AG09309 (cell line): ENCODE data around the gene OBSCN.

Experiments used
- DNase-seq: peaks from one replicate; pipeline ENCODE4 v3.0.0-alpha.2; 2010; ENCODE audit warnings: low read depth
- H3K4me3 ChIP-seq: 2 replicates; pipeline ENCODE4 v1.5.1; 2011; ENCODE audit warnings: mild to moderate bottlenecking, low read depth, low read length, moderate library complexity; ENCODE audit not compliant: control insufficient read depth
- TF ChIP-seq, protein P1 (sequence below): IDR thresholded peaks from 2 replicates; pipeline ENCODE4 v1.5.1; 2011; ENCODE audit warnings: mild to moderate bottlenecking, low read depth, low read length, inconsistent platforms; ENCODE audit not compliant: insufficient read depth, control insufficient read depth; ENCODE audit errors: missing control alignments

Gene OBSCN

DNA sequence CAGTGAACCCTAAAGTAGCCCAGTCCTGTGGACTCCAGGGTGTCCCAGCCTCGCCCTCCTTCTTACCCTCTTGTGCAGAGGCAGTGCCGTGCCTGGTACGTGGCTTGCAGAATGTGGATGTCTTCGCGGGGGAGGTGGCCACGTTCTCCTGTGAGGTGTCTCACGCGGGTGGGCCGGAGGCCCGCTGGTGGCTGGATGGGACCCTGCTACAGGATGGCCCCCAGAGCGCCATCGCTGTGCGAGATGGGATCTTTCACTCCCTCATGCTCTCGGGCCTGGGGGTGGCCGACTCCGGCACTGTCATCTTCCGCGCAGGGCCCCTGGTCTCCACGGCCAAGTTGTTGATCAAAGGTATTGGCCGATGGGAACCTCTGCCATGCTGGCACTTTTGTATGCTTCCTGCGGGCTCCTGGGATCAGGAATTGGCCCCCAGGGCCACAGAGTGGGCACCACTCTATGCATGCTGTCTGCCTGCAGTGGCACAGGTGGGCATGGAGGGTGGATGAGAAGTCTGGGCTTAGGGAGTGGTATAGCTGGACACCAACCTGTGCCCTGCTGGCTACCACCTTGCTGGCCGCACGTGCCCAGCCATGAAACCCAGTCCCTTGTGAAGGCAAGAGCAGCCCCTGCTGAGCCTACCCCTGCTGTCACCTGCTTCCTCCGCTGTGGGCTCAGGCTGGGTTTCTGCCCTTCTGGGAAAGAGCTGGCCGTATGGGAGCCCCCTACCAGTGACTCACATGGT lies 105.9 kb downstream of the OBSCN start:
- no peak for DNase-seq
- no peak overlapping the region for H3K4me3 ChIP-seq
- TF ChIP-seq, protein P1, sequence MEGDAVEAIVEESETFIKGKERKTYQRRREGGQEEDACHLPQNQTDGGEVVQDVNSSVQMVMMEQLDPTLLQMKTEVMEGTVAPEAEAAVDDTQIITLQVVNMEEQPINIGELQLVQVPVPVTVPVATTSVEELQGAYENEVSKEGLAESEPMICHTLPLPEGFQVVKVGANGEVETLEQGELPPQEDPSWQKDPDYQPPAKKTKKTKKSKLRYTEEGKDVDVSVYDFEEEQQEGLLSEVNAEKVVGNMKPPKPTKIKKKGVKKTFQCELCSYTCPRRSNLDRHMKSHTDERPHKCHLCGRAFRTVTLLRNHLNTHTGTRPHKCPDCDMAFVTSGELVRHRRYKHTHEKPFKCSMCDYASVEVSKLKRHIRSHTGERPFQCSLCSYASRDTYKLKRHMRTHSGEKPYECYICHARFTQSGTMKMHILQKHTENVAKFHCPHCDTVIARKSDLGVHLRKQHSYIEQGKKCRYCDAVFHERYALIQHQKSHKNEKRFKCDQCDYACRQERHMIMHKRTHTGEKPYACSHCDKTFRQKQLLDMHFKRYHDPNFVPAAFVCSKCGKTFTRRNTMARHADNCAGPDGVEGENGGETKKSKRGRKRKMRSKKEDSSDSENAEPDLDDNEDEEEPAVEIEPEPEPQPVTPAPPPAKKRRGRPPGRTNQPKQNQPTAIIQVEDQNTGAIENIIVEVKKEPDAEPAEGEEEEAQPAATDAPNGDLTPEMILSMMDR = no peak

- no peak for DNase-seq
- H3K4me3 ChIP-seq = no peak overlapping the region
- TF ChIP-seq, protein P1 = no peak
Measured at GRCh38 chr1:228314315-228314657, 106.4 kb downstream of the OBSCN start.

DNA sequence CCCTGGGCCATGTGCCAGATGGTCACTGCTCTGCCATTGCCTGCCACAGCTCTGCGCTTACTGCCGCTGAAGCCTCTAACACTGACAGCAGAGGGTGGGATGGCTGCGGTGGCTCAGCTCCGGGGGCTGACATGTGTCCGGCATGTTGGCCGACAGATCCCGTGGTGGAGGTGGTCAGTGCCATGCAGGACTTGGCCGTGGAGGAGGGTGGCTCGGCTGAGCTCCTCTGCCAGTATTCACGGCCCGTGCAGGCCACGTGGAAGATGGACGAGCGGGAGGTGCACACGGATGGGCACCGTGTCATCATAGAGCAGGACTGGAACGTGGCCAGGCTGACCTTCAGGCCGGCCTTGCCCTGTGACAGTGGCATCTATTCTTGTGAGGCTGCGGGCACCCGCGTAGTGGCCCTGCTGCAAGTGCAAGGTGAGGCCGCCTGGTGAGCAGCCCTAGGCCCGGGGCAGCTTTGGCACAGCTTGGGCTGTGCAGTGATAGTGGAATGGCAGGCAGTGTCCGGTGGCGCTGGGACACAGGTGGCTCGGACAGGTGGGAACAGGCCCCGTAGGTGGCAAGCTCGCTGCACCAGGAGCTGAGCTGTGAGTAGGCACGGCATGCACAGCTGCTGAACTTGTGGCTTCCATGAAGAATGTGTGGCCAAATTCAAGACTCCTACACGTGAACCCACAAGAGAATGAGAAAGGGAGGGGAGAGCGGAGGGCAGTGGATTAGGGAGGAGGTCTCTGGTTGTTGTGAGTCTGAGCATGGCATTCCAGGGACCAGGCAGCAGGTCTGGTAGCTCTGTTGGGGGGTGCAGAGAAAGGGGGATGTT lies 107.0 kb downstream of the OBSCN start:
- H3K4me3 ChIP-seq = no peak overlapping the region
- no peak for DNase-seq
- TF ChIP-seq, protein P1 = no peak

GRCh38 chr1:228315484-228315944 lies 107.7 kb downstream of the OBSCN start:
- TF ChIP-seq, protein P1 = no peak
- no peak for DNase-seq

DNA sequence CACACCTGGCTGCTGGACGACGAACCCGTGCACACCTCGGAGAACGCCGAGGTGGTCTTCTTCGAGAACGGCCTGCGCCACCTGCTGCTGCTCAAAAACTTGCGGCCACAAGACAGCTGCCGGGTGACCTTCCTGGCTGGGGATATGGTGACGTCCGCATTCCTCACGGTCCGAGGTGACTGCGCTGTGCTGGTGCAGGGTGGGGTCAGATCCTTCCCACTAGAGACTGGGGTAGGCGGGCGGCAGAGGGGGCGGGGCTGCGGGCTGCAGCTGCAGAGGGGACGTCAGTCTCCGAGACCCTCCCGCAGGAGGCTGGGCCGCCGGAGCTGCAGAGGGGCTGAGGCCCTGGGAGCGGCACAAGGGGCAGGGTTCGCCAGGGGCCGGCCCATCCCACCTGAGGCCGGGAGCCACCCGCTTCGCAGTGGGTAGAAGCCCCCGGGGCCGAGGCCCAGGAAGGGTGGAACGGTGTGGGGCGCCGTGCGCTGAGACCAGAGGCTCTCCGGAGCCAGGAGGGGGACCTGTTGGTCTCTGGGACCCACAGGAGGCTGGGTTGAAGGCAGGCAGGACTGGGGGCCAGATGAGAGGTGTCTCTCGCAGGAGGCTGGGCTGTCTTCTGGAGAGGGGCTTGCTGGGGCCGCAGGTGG lies 108.2 kb downstream of the OBSCN start:
- no peak for DNase-seq
- H3K4me3 ChIP-seq = no peak overlapping the region
- TF ChIP-seq, protein P1 = no peak

More at GRCh38 chr1:228315484-228315944, 107.7 kb downstream of the OBSCN start:
- H3K4me3 ChIP-seq = no peak overlapping the region

GRCh38 chr1:228316589-228317387 lies 108.9 kb downstream of the OBSCN start:
- TF ChIP-seq, protein P1 = no peak
- no peak overlapping the region for H3K4me3 ChIP-seq
- no peak for DNase-seq
